Activated CD4-positive, alpha-beta T cell treated with anti-CD3 and anti-CD28 coated beads, Interleukin-2, amount 10 ng/mL, durations not matched to agents 7 days and 5 days (primary cell): ENCODE measurements around the gene WDFY2. TPM values are rescaled to one million over a fixed set of nuclear protein-coding genes. Genes with fewer than 3 reads are reported as not detected.
A peak's percentile ranks its signal among the peaks of the same experiment; 100 is the strongest.

Experiments used
- CTCF ChIA-PET: fragments of 350-600 bp; sonication (Branson Sonifier 250); formaldehyde crosslinking; loops from one replicate; lab custom pipeline; 2021; ENCODE audit warnings: antibody characterized with exemption; lab: Charles Lee
- POLR2A ChIA-PET: fragments of 350-600 bp; sonication (Branson Sonifier 250); formaldehyde crosslinking; loops from one replicate; lab custom pipeline; 2021; ENCODE audit warnings: antibody characterized with exemption; lab: Charles Lee
- DNase-seq: peaks from one replicate; pipeline ENCODE4 v3.0.0-alpha.2; 2020
- H3K27ac Mint-ChIP-seq: one replicate; pipeline ENCODE4 v1.8.0; 2021; ENCODE audit warnings: mild to moderate bottlenecking, moderate library complexity, mixed read lengths
- H3K27me3 Mint-ChIP-seq: one replicate; pipeline ENCODE4 v1.8.0; 2021; ENCODE audit warnings: mixed read lengths
- H3K36me3 Mint-ChIP-seq: one replicate; pipeline ENCODE4 v1.8.0; 2021; ENCODE audit warnings: low read depth, mixed read lengths
- H3K4me1 Mint-ChIP-seq: one replicate; pipeline ENCODE4 v1.8.0; 2021; ENCODE audit warnings: mixed read lengths
- H3K4me3 Mint-ChIP-seq: one replicate; pipeline ENCODE4 v1.8.0; 2021; ENCODE audit warnings: mild to moderate bottlenecking, moderate library complexity, mixed read lengths
- H3K9me3 Mint-ChIP-seq: one replicate; pipeline ENCODE4 v1.8.0; 2021; ENCODE audit warnings: mixed read lengths
- total RNA-seq, 2 experiments: library from RNA; stranded (reverse); gene quantifications; one replicate each; pipeline ENCODE4 v1.2.3, GENCODE V29; 2021

The WDFY2 gene
- total RNA-seq, 2 experiments from 2014 or later = 10.9 to 12.6 TPM

DNA sequence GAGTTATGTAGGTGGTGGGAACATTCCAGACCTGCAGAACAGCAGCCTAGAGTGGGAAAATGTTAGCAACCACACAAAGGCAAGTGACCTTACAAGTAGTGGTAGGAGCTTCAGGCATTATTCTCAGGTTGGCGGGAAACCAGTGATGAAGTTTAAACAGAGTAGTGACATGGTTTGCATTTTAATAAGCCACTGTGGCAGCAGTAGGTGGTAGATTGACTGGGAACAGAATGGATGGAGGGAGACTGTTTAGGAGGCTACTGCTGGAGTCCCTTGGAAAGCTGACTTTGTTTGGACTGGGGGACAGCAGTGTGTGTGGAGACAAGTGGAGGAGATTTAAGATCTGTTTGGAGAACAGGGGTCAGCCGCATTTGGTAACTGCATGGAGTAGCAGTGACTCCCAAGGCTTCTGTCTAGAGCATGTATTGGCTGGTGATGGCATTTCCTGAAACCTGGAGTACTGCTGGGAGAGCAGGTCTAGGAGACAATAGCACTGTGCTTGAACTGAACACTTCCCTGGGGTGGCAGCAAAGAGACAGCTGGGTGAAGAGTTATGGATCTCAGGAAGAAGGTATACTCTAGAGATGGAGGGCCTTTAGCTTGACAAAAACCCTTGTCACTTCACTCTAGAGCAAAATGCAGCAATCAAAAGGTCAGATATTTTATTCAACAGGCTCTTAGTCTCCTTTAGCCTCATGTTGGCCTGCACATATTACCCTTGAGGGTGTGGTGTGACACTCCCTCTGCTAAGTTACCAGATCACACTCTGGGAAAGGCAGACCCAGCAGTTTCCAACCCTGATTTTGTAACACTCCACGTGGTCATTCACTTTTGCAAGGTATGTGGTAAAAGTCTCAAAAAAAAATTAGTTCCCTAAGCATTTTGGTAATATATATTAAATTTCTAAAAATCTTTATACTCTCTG is 149.4 kb downstream of the WDFY2 start:
- no peaks in the 10 kb centered on the region for H3K27me3 Mint-ChIP-seq
- no peak overlapping the region for H3K27ac Mint-ChIP-seq
- H3K9me3 Mint-ChIP-seq = no peaks in the 10 kb centered on the region
- peaks cover 11% of the 10 kb centered on the region for H3K36me3 Mint-ChIP-seq
- H3K4me3 Mint-ChIP-seq = no peak overlapping the region
- no peak for DNase-seq
- ChIA-PET CTCF (interaction anchor here (1.2 to 1.4 kb wide), 2 partner anchors 8 to 15 kb away, joined by 3 read pairs; no protein-coding TSS in a partner anchor), POLR2A (no interaction called here)
- H3K4me1 Mint-ChIP-seq = peaks cover 12% of the 10 kb centered on the region

GRCh38 chr13:51734786-51735185 is 150.5 kb downstream of the WDFY2 start:
- Mint-ChIP-seq H3K36me3 (peaks cover 21% of the 10 kb centered on the region), H3K4me3 (no peak overlapping the region), H3K9me3 (no peaks in the 10 kb centered on the region), H3K27me3 (no peaks in the 10 kb centered on the region), H3K4me1 (peaks cover 12% of the 10 kb centered on the region), H3K27ac (no peak overlapping the region)
- no peak for DNase-seq
- ChIA-PET POLR2A (no interaction called here), CTCF (no interaction called here)

DNA sequence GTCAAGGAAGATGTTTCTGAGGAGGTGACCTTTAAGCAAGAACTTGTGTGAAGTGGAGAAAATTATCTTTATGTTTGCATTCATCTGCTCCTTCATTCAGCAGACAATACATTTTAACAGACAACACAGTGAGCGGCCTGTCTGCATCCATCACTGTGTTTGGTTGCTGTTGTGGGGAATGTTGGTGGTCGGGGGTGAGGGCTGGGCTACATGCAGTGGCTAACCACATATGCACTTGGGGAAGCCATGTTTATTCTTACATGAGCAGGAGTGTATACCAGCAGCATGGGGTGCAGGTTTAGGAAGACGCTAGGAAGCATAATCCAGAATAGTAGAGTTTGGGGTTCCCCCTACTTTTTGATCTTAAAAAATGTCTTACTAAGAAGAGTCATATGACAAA is 153.3 kb downstream of the WDFY2 start:
- H3K4me1 Mint-ChIP-seq = peaks cover 7% of the 10 kb centered on the region
- peak overlapping the region; percentile 37 for H3K27ac Mint-ChIP-seq
- no peak for DNase-seq
- H3K27me3 Mint-ChIP-seq = no peaks in the 10 kb centered on the region
- H3K9me3 Mint-ChIP-seq = no peaks in the 10 kb centered on the region
- peaks cover 33% of the 10 kb centered on the region for H3K36me3 Mint-ChIP-seq
- CTCF ChIA-PET = interaction anchor here (0.6 to 1.0 kb wide), 2 partner anchors 16 to 307 kb away, joined by 3 read pairs; no protein-coding TSS in a partner anchor
- POLR2A ChIA-PET = no interaction called here
- H3K4me3 Mint-ChIP-seq = no peak overlapping the region

GRCh38 chr13:51738226-51738905 is 154.1 kb downstream of the WDFY2 start:
- H3K27ac Mint-ChIP-seq = no peak overlapping the region
- ChIA-PET POLR2A (no interaction called here), CTCF (interaction anchor here (1.0 kb wide), 1 partner anchor 17 kb away, joined by 3 read pairs; no protein-coding TSS in a partner anchor)

DNA sequence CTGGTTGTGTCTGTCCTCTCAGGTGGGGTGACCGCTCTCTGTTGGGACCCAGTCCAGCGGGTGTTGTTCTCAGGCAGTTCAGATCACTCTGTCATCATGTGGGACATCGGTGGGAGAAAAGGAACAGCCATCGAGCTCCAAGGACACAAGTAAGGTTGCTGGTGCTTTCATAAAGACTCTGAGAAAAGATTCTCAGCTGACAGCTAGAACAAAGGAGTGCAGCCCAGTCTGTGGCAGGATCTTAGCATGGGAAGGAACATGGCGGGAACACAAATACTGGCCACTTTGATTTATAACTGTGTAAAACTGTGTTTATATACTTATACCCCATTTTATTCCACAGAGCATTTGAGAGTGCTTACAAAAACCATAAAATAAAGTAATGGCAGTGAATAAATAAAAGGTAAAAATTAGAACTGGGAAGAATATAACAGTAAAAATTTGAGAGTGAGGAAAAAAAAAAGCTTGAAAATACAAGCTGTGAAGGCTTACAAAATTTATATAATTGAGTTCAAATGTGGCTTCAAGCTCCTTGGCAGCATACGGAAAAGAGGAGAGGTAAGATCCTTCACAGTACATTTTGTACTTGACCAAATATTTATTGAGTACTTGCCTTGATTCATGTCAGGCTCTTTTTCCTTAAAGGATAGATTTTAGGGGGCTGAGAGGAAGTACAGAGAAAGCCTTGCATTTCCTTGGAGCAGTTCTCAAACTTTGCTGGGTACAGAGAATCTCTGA is 154.9 kb downstream of the WDFY2 start:
- H3K27ac Mint-ChIP-seq = no peak overlapping the region
- no peak for DNase-seq
- ChIA-PET CTCF (interaction anchor here (1.4 kb wide), 1 partner anchor 32 kb away, joined by 3 read pairs; no protein-coding TSS in a partner anchor), POLR2A (no interaction called here)
- peaks cover 39% of the 10 kb centered on the region for H3K36me3 Mint-ChIP-seq
- no peaks in the 10 kb centered on the region for H3K9me3 Mint-ChIP-seq
- peaks cover 7% of the 10 kb centered on the region for H3K4me1 Mint-ChIP-seq
- H3K27me3 Mint-ChIP-seq = no peaks in the 10 kb centered on the region
- no peak overlapping the region for H3K4me3 Mint-ChIP-seq

More at GRCh38 chr13:51738226-51738905, 154.1 kb downstream of the WDFY2 start:
- H3K4me1 Mint-ChIP-seq = peaks cover 7% of the 10 kb centered on the region
- DNase-seq = no peak
- H3K9me3 Mint-ChIP-seq = no peaks in the 10 kb centered on the region
- H3K36me3 Mint-ChIP-seq = peaks cover 35% of the 10 kb centered on the region
- no peak overlapping the region for H3K4me3 Mint-ChIP-seq
- no peaks in the 10 kb centered on the region for H3K27me3 Mint-ChIP-seq

- ChIA-PET CTCF (interaction anchor here (1.0 to 1.4 kb wide), 3 partner anchors 8 to 49 kb away, joined by 3 to 5 read pairs (median 3); no protein-coding TSS in a partner anchor), POLR2A (interaction anchor here (0.6 kb wide), 1 partner anchor 23 kb away, joined by 5 read pairs; no protein-coding TSS in a partner anchor)
- Mint-ChIP-seq H3K9me3 (peaks cover 1% of the 10 kb centered on the region), H3K4me3 (no peak overlapping the region), H3K4me1 (peaks cover 7% of the 10 kb centered on the region), H3K27ac (no peak overlapping the region), H3K27me3 (no peaks in the 10 kb centered on the region), H3K36me3 (peaks cover 43% of the 10 kb centered on the region)
- no peak for DNase-seq
Observed at GRCh38 chr13:51740698-51741097, 156.4 kb downstream of the WDFY2 start.

GRCh38 chr13:51742031-51742430 is 157.8 kb downstream of the WDFY2 start:
- no peak overlapping the region for H3K4me3 Mint-ChIP-seq
- no peaks in the 10 kb centered on the region for H3K27me3 Mint-ChIP-seq
- ChIA-PET POLR2A (no interaction called here), CTCF (interaction anchor here (0.8 to 1.4 kb wide), 4 partner anchors 9 to 56 kb away, joined by 3 to 4 read pairs (median 4); no protein-coding TSS in a partner anchor)
- peaks cover 7% of the 10 kb centered on the region for H3K4me1 Mint-ChIP-seq
- DNase-seq = no peak
- H3K27ac Mint-ChIP-seq = no peak overlapping the region
- peaks cover 1% of the 10 kb centered on the region for H3K9me3 Mint-ChIP-seq
- H3K36me3 Mint-ChIP-seq = peaks cover 41% of the 10 kb centered on the region

GRCh38 chr13:51742611-51743010 is 158.3 kb downstream of the WDFY2 start:
- H3K9me3 Mint-ChIP-seq = peaks cover 1% of the 10 kb centered on the region
- H3K36me3 Mint-ChIP-seq = peaks cover 44% of the 10 kb centered on the region
- peaks cover 2% of the 10 kb centered on the region for H3K4me1 Mint-ChIP-seq
- no peak overlapping the region for H3K27ac Mint-ChIP-seq
- POLR2A ChIA-PET = no interaction called here
- H3K27me3 Mint-ChIP-seq = no peaks in the 10 kb centered on the region
- no peak for DNase-seq
- H3K4me3 Mint-ChIP-seq = no peak overlapping the region
- CTCF ChIA-PET = interaction anchor here (0.8 to 1.1 kb wide), 2 partner anchors 9 to 55 kb away, joined by 4 read pairs; no protein-coding TSS in a partner anchor

DNA sequence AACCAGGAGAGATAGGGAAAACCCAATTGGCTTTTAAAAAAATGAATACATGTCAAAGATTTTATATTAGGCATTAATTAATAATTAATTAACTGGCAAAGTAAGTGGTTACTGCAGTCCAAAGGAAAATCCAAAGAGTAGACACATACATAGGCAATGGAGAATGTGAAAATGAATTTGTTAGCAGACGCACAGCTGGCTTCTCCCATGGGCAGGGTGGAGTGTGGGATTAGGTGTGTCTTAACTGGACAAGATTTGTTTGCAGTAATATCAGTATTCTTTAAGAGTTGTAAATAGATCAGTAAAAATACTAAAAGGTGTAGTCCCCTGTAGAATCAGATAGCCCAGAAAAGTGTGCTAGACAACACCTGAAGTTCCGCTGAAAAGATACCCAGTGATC is 161.0 kb downstream of the WDFY2 start:
- Mint-ChIP-seq H3K4me1 (no peaks in the 10 kb centered on the region), H3K27me3 (no peaks in the 10 kb centered on the region), H3K27ac (no peak overlapping the region), H3K9me3 (peaks cover 9% of the 10 kb centered on the region), H3K4me3 (no peak overlapping the region), H3K36me3 (peaks cover 39% of the 10 kb centered on the region)
- POLR2A ChIA-PET = no interaction called here
- no peak for DNase-seq
- CTCF ChIA-PET = interaction anchor here (0.6 to 0.9 kb wide), 3 partner anchors 16 to 90 kb away, joined by 3 read pairs; no protein-coding TSS in a partner anchor

DNA sequence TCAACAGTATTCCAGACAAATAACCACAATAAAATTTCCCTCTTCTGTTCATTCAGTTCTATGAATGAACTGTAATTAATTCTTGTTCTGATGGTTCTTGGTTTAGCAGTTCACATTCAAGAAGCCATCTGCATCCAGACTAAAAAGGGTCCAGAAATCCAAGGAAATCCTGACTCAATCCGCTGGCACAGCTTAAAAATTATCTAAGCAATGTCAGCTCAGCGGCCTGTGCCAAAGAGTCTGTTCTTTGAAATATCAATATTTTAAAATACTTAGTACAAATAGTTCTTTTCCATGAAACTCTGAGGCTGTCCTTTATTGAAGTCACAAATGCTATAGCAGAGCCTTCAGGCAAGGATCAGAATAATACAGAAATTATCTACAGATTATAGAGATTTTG is 162.5 kb downstream of the WDFY2 start:
- ChIA-PET CTCF (no interaction called here), POLR2A (no interaction called here)
- peaks cover 9% of the 10 kb centered on the region for H3K9me3 Mint-ChIP-seq
- no peak for DNase-seq
- H3K27me3 Mint-ChIP-seq = no peaks in the 10 kb centered on the region
- H3K36me3 Mint-ChIP-seq = peaks cover 33% of the 10 kb centered on the region
- no peak overlapping the region for H3K4me3 Mint-ChIP-seq
- no peaks in the 10 kb centered on the region for H3K4me1 Mint-ChIP-seq
- no peak overlapping the region for H3K27ac Mint-ChIP-seq

- no peak overlapping the region for H3K4me3 Mint-ChIP-seq
- DNase-seq = no peak
- H3K27ac Mint-ChIP-seq = no peak overlapping the region
- no peaks in the 10 kb centered on the region for H3K27me3 Mint-ChIP-seq
- POLR2A ChIA-PET = no interaction called here
- CTCF ChIA-PET = interaction anchor here (0.6 to 0.7 kb wide), 2 partner anchors 10 to 364 kb away, joined by 3 read pairs; no protein-coding TSS in a partner anchor
- H3K9me3 Mint-ChIP-seq = peaks cover 9% of the 10 kb centered on the region
- H3K4me1 Mint-ChIP-seq = no peaks in the 10 kb centered on the region
- peaks cover 32% of the 10 kb centered on the region for H3K36me3 Mint-ChIP-seq
Observed at GRCh38 chr13:51747438-51748434, 163.5 kb downstream of the WDFY2 start.
